ENCODE results near the gene ZBP1. TPM values are rescaled to one million over a fixed set of nuclear protein-coding genes. Genes with fewer than 3 reads are reported as not detected.
A peak's percentile ranks its signal among the peaks of the same experiment; 100 is the strongest.

Gene ZBP1
- total RNA-seq, 6 experiments from 2014 or later, result 0.14 to 0.75 (median 0.36) TPM; not detected in 2

- H3K27ac ChIP-seq, result no peak overlapping the region
- H3K36me3 ChIP-seq, result no peaks in the 10 kb centered on the region
- TF ChIP-seq CTCF (IDR thresholded peaks at IDR 0.05) (no peak), POLR2A (IDR thresholded peaks at IDR 0.05) (no peak)
- no peaks in the 10 kb centered on the region for H3K27me3 ChIP-seq
- DNase-seq, result no peak
- intact Hi-C loops (cut with DNase I), result no loop called here
- H3K9me3 ChIP-seq, result no peaks in the 10 kb centered on the region
- WGBS (ENCODE audit: insufficient coverage, low coverage, low lambda C conversion rate, missing lambda C conversion rate), result 43% methylated on average over 5 of the region's 5 CpGs
- no peaks in the 10 kb centered on the region for H3K4me1 ChIP-seq
- ATAC-seq, result no peak
- no peak overlapping the region for H3K4me3 ChIP-seq
These were observed 14.3 kb downstream of the ZBP1 start for GRCh38 chr20:57605878-57606277.

DNA sequence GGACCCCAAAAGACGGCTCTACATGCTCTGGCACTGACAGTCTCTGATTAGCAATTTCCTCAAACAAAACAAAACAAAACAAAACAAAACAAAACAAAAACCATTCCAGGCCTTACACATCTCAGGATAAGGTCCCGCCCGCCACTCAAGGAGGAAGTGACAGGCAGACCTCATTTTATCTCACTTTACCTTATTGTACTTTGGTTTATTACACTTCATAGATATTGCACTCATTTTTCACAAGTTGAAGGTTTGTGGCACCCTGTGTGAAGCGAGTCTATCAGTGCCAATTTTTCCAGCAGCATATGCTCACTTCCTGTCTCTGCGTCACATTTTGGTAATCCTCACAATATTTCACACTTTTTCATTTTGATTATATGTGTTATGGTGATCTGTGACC lies 15.2 kb downstream of the ZBP1 start:
- H3K27me3 ChIP-seq, result no peaks in the 10 kb centered on the region
- intact Hi-C loops (cut with DNase I), result no loop called here
- no peak for TF ChIP-seq CTCF (IDR thresholded peaks at IDR 0.05)
- no peak for TF ChIP-seq POLR2A (IDR thresholded peaks at IDR 0.05)
- H3K36me3 ChIP-seq, result no peaks in the 10 kb centered on the region
- ATAC-seq (peak in 1 of 4 donors; percentile 24), DNase-seq (no peak)
- 37% methylated on average over 5 of the region's 5 CpGs for WGBS (ENCODE audit: insufficient coverage, low coverage, low lambda C conversion rate, missing lambda C conversion rate)
- no peaks in the 10 kb centered on the region for H3K4me1 ChIP-seq
- no peak overlapping the region for H3K27ac ChIP-seq
- H3K9me3 ChIP-seq, result no peaks in the 10 kb centered on the region
- no peak overlapping the region for H3K4me3 ChIP-seq

DNA sequence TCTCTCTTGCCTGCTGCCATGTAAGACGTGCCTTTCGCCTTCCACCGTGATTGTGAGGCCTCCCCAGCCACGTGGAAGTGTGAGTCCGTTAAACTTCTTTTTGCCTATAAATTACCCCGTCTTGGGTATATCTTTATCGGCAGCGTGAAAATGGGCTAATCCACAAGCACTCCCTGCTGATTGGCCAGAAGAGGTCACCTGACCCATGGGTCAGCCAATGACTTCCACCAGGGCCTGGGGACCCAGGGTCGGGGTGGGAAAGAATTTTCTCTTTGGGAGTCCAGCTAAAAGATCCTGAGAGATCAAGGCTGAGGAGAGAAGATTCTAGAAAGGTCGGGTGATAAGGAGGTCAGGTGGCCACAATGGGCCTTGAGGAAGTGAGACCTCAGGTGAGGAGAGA lies 17.1 kb downstream of the ZBP1 start:
- H3K9me3 ChIP-seq, result no peaks in the 10 kb centered on the region
- no peak for ATAC-seq
- intact Hi-C loops (cut with DNase I), result no loop called here
- H3K4me1 ChIP-seq, result no peaks in the 10 kb centered on the region
- TF ChIP-seq POLR2A (IDR thresholded peaks at IDR 0.05) (no peak), CTCF (IDR thresholded peaks at IDR 0.05) (no peak)
- 80% methylated on average over 10 of the region's 10 CpGs for WGBS (ENCODE audit: insufficient coverage, low coverage, low lambda C conversion rate, missing lambda C conversion rate)
- H3K36me3 ChIP-seq, result no peaks in the 10 kb centered on the region
- H3K27ac ChIP-seq, result no peak overlapping the region
- H3K27me3 ChIP-seq, result no peaks in the 10 kb centered on the region
- H3K4me3 ChIP-seq, result no peak overlapping the region
- peak in 1 of 3 donors; percentile 16 for DNase-seq

DNA sequence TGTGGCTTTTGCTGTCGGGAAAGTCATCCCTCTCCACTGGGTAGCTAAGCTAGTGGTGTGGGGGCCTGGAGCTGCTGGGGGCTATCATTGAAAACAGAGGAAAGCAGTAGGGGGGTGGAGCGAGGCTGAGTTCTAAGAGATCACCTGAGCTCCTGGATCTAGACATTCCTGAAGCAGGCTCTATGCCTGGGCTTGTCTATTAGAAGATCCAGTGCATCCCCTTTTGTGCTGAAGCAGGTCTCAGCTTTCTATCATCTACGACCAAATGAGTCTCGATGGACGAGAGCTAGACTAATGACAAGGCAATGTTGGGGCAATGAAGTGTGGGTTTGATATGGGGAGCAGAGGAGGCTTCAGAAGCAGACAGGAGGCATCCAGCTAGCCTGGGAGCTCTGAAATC lies 18.5 kb downstream of the ZBP1 start:
- peak in 1 of 3 donors; percentile 9 for DNase-seq
- Histone ChIP-seq H3K36me3 (no peaks in the 10 kb centered on the region), H3K27ac (no peak overlapping the region), H3K4me3 (no peak overlapping the region), H3K4me1 (no peaks in the 10 kb centered on the region), H3K27me3 (no peaks in the 10 kb centered on the region), H3K9me3 (no peaks in the 10 kb centered on the region)
- WGBS (ENCODE audit: insufficient coverage, low coverage, low lambda C conversion rate, missing lambda C conversion rate), result 30% methylated on average over 2 of the region's 5 CpGs
- no peak for ATAC-seq
- TF ChIP-seq CTCF (IDR thresholded peaks at IDR 0.05) (no peak), POLR2A (IDR thresholded peaks at IDR 0.05) (no peak)
- intact Hi-C loops (cut with DNase I), result no loop called here

- no peaks in the 10 kb centered on the region for H3K27me3 ChIP-seq
- no peak overlapping the region for H3K4me3 ChIP-seq
- DNase-seq, result peak in 1 of 3 donors; percentile 9
- no peak overlapping the region for H3K27ac ChIP-seq
- no peak for ATAC-seq
- WGBS (ENCODE audit: insufficient coverage, low coverage, low lambda C conversion rate, missing lambda C conversion rate), result no CpG with 5 or more reads among the region's 2 CpGs
- intact Hi-C loops (cut with DNase I), result no loop called here
- no peaks in the 10 kb centered on the region for H3K9me3 ChIP-seq
- H3K4me1 ChIP-seq, result no peaks in the 10 kb centered on the region
- no peaks in the 10 kb centered on the region for H3K36me3 ChIP-seq
- TF ChIP-seq CTCF (IDR thresholded peaks at IDR 0.05) (no peak), POLR2A (IDR thresholded peaks at IDR 0.05) (no peak)
These were observed 19.0 kb downstream of the ZBP1 start for GRCh38 chr20:57601211-57601570.

All from right lobe of liver (tissue), 6 donors.